Mammary epithelial cell (primary cell): ENCODE data around the gene MBP.

ENCODE experiments used
- EZH2 ChIP-seq: IDR thresholded peaks from 2 replicates; pipeline ENCODE4 v1.6.1; 2012; ENCODE audit warnings: low read length, inconsistent platforms, borderline replicate concordance
- TF ChIP-seq, protein P1 (sequence below), 2 donors: IDR thresholded peaks in 1 of 2; conservative IDR thresholded peaks in 1 of 2; 2 replicates each; pipeline ENCODE4 v1.5.1; 2011 to 2012; ENCODE audit warnings: inconsistent platforms in 2 of 2, low read length in 2 of 2, mild to moderate bottlenecking in 2 of 2, control low read depth in 1 of 2, low read depth in 1 of 2; ENCODE audit not compliant: insufficient read depth in 1 of 2; ENCODE audit errors: extremely low read depth in 1 of 2

DNA sequence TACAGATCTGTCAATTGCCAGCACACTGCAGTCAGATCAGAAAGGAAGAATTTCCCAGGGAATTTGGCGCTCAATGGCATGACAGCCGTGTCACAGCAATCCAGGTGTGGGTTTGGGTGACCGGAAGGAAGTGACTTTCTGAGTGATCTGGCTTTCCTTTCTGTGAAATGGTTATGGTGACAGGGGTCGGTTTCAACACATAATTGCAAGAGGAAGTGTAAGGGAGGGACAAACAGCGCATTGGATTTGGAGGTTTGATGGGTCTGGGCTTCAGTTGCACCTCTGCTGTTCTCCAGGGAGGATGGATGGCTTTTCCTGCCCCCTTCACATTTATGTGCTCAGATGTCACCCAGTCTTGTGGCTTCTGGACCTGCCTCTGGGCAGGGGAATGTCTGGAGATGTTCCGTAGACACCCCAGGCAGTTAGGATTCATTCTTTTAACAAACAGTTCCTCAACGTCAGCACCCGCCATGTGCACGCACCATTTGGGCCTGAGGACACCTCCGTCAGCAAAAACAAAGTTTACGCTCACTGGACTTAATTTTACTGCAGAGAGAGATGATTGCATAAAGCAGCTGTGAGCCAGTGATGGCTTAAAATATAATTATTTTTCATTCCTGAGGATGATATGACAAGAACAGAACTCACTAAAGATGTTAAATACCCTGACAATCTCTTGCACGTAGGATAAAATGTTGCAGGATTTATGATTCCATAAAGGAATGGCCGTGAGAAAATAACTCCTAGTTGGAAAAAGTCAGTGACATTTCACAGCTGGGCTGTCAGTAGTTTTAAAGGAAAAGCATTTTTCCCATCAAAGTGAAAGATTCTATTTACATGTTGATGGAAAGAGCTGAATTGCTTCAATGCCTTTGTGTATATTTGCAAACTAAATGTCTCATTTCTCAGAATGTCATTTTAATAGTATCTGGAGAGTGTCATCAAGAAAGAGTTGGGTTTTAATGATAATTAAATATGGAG is 36.9 kb downstream of the MBP start:
- TF ChIP-seq, protein P1, sequence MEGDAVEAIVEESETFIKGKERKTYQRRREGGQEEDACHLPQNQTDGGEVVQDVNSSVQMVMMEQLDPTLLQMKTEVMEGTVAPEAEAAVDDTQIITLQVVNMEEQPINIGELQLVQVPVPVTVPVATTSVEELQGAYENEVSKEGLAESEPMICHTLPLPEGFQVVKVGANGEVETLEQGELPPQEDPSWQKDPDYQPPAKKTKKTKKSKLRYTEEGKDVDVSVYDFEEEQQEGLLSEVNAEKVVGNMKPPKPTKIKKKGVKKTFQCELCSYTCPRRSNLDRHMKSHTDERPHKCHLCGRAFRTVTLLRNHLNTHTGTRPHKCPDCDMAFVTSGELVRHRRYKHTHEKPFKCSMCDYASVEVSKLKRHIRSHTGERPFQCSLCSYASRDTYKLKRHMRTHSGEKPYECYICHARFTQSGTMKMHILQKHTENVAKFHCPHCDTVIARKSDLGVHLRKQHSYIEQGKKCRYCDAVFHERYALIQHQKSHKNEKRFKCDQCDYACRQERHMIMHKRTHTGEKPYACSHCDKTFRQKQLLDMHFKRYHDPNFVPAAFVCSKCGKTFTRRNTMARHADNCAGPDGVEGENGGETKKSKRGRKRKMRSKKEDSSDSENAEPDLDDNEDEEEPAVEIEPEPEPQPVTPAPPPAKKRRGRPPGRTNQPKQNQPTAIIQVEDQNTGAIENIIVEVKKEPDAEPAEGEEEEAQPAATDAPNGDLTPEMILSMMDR (conservative IDR thresholded peaks at IDR 0.05 in 1 of 2, IDR thresholded peaks at IDR 0.05 in 1 of 2; ENCODE audit: extremely low read depth in 1 of 2, insufficient read depth in 1 of 2, low read depth in 1 of 2, low read length in 2 of 2): no peak
- TF ChIP-seq EZH2: no peak
